HAP-1 (cell line): ENCODE measurements around the gene SSR4.
A peak's percentile ranks its signal among the peaks of the same experiment; 100 is the strongest.
"Not testable (repeated sequence)": the region's sequence is repeated elsewhere in the genome, so short reads cannot be mapped to it uniquely, and the experiment has no call there.

Experiments used
- DNase-seq, 2 experiments: peaks; one replicate each; pipeline ENCODE4 v3.0.0-alpha.2; 2016 to 2020; ENCODE audit warnings: low spot score in 2 of 2
- H3K27me3 ChIP-seq: fragments of 250-450 bp; sonication (Bioruptor Pico); 2 replicates; pipeline ENCODE4 v1.5.1; 2020; ENCODE audit warnings: low read depth, mild to moderate bottlenecking, moderate library complexity
- H3K36me3 ChIP-seq: fragments of 250-450 bp; sonication (Bioruptor Pico); replicated peaks from 2 replicates; pipeline ENCODE4 v1.5.1; 2020; ENCODE audit warnings: mild to moderate bottlenecking
- H3K4me1 ChIP-seq: fragments of 250-450 bp; sonication (Bioruptor Pico); 2 replicates; pipeline ENCODE4 v1.5.1; 2020; ENCODE audit warnings: mild to moderate bottlenecking
- H3K4me3 ChIP-seq: fragments of 250-450 bp; sonication (Bioruptor Pico); 2 replicates; pipeline ENCODE4 v1.5.1; 2020; ENCODE audit warnings: mild to moderate bottlenecking, moderate library complexity
- H3K9me3 ChIP-seq: fragments of 250-450 bp; sonication (Bioruptor Pico); 2 replicates; pipeline ENCODE4 v1.5.1; 2020; ENCODE audit warnings: mild to moderate bottlenecking, moderate library complexity
- in situ Hi-C: fragments of 300-500 bp; cut with MboI; formaldehyde crosslinking; loops from 3 replicates; pipeline ENCODE4 v1.14.3; 2020; ENCODE audit warnings: low sequenced_read_pairs, inconsistent platforms, mixed read lengths

The SSR4 gene

DNA sequence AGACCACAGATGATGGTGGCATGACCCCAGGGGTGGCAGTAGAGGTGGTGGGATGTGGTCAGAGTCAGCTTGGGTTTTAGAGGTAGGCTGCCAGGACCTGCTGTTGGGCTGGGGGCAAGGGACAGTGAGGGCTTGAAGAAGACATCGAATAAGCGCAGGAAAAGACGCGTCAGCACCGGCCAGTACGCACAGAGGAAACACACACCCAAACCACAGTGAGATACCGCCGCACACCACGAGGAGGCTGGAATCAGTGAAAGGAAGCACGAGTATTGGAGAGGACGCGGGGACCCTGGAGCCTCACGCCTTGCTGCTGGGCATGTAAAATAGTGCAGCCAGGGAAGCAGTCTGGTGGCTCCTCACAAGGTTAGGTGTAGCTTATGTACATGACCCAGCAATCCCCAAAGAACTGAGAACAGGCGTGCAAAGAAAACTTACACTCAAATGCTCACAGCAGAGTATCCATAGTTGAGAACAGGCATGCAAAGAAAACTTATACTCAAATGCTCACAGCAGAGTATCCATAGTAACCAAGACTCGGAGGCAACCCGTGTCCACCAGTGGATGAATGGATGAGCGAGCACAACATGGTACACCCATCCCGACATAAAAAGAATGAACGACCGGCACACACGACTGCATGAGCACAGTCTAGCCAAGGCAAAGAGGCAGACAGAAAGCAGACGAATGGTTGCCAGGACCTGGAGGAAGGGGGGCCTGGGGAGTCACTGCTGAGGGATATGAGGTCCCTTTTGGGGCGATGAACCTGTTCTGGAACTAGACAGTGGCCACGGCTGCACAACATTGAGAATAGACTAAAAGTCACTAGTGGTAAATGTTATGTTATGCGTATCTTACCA is 22.6 kb downstream of the SSR4 start:
- no peak overlapping the region for H3K4me3 ChIP-seq
- in situ Hi-C loops, result no loop called here
- no peak for DNase-seq

DNA sequence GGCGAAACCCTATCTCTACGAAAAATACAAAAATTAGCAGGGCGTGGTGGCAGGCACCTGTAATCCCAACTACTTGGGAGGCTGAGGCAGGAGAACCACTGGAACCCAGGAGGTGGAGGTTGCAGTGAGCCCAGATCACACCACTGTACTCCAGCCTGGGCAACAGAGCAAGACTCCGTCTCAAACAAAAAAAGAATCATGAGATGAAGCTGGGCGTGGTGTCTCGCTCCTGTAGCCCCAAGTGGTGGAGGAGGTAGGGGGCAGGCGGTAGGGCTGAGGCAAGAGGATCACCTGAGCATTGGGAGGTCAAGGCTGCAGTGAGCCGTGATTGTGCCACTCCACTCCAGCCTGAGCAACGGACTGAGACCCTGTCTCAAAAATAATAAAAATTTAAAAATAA is 23.6 kb downstream of the SSR4 start:
- H3K27me3 ChIP-seq, H3K4me3 ChIP-seq, H3K9me3 ChIP-seq, H3K36me3 ChIP-seq, in situ Hi-C loops, DNase-seq: not testable (repeated sequence)
- H3K4me1 ChIP-seq, result peaks cover 12% of the 10 kb centered on the region; the same call in 1 of the 2 replicates

More for the DNA sequence above, 22.6 kb downstream of the SSR4 start:
- H3K36me3 ChIP-seq, result no peaks in the 10 kb centered on the region
- H3K4me1 ChIP-seq, result peaks cover 12% of the 10 kb centered on the region; the same call in 1 of the 2 replicates
- H3K27me3 ChIP-seq, result no peaks in the 10 kb centered on the region
- no peaks in the 10 kb centered on the region; the same call in 1 of the 2 replicates for H3K9me3 ChIP-seq

DNA sequence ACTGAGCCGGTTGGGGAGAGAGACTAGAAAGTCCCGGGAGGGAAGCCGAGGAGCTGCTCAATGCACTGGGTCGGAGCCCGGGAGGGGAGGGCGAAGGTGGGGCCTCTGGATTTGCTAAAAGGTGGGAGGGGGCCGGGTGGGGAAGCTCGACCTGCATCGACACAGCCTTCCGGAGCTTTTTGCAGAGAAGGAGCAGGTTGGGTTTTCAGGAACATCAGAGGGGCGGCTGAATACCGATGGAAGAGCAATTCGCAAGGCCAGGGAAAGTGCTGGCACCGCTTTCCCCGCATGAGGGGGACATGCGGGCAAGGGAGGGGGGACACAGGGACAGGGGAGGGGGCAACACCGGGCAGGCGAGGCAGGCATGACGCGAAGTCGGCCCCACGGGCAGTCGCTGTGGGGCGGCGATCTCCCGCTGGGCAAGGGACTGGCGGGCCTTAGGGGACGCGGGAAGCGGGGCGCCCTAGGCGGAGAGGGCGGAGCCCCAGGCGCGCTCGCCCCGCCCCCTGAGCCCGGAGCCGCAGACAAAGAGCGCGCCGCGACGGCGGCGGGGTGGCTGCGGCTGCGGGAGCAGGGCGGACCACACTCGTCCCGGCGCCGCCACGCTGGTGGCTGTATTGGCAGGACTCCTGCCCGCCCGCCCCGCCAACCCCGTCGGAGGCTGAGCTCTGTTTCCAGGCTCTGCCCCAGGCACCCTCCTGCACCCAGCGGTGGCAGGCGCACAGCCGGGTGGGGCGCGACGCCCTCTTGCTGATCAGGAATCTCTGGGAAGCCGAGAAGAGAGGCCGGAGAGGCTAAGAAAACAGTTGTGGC is 24.3 kb downstream of the SSR4 start:
- Histone ChIP-seq H3K4me3 (peak overlapping the region; percentile 34), H3K36me3 (no peaks in the 10 kb centered on the region), H3K4me1 (peaks cover 12% of the 10 kb centered on the region; the same call in 1 of the 2 replicates), H3K9me3 (no peaks in the 10 kb centered on the region), H3K27me3 (no peaks in the 10 kb centered on the region)
- in situ Hi-C loops, result no loop called here
- peak; percentile 60 to 84 for DNase-seq

DNA sequence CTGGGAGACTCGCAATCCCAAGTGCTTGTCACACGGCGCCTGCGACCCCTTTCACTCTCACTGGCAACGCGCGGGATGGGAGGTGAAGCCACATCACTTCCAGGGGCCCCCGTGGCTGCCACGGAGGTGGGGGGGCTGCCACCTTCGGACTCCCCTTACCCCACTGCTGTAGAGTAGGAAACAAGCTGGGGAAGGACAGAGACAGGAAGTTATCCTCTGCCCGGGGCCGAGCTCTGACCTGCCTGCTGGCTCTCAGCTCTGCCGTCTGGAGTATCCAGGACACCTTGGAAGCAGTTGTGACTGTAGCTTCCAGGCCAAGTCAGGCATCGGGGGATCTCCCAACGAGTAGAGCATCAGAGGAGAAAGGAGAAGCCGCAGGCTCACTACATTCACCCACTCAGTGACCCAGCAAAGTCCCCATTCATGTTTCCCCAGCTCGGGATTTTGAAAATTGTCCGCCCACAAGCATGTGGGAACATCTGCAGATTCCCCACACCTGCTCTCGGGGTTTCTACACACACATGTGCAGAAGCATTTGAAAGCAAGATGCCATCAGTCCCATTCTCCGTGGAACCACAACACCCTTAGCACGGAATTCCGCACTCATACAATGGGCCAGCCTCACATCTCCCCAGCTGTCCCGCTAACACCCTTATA is 25.0 kb downstream of the SSR4 start:
- Histone ChIP-seq H3K36me3 (no peaks in the 10 kb centered on the region), H3K27me3 (no peaks in the 10 kb centered on the region), H3K4me1 (peaks cover 12% of the 10 kb centered on the region; the same call in 1 of the 2 replicates), H3K9me3 (no peaks in the 10 kb centered on the region), H3K4me3 (peak overlapping the region; percentile 34)
- in situ Hi-C loops, result no loop called here
- DNase-seq, result no peak

DNA sequence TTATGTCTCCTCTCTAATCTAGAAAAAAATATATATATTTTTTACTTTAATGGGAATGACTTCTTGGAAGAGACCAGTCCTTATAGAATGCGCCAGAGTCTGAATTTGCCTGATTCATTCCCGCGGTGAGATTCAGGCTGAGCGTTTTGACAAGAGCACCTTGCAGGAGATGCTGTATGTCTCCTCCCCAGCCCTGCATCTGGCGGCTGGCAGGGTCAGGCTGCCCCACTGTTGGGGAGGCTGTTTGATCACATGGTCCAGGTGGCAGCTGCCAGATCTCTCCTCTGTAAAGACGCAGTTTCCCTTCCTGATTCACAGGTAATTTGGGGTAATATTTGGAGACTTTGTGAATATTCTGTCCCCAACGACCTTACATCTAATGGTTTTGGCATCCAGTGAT is 26.1 kb downstream of the SSR4 start:
- Histone ChIP-seq H3K27me3 (no peaks in the 10 kb centered on the region), H3K36me3 (no peaks in the 10 kb centered on the region), H3K4me3 (no peak overlapping the region), H3K4me1 (peaks cover 12% of the 10 kb centered on the region; the same call in 1 of the 2 replicates), H3K9me3 (no peaks in the 10 kb centered on the region)
- in situ Hi-C loops, result no loop called here
- no peak for DNase-seq

DNA sequence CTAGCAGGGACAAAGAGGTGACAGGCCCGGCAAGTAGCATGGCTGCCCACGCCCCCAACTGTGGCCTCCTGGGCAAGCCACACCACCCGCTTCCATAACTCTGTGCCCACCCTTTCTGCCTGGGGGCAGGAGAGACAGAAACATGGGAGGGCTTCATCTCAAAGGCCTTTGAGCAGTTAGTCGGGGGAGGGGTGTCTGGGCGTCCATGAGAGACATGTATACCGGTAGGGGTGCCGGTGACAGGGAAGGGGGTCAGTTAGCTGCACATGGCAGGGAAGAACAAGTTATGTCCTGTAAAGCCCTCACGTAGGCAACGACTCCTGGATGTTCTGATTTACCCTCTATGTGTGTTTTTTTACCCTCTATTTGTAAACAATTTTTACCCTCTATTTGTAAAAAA is 26.6 kb downstream of the SSR4 start:
- Histone ChIP-seq H3K4me3 (no peak overlapping the region), H3K9me3 (no peaks in the 10 kb centered on the region), H3K36me3 (no peaks in the 10 kb centered on the region), H3K4me1 (peaks cover 12% of the 10 kb centered on the region; the same call in 1 of the 2 replicates), H3K27me3 (no peaks in the 10 kb centered on the region)
- in situ Hi-C loops, result no loop called here
- DNase-seq, result no peak

DNA sequence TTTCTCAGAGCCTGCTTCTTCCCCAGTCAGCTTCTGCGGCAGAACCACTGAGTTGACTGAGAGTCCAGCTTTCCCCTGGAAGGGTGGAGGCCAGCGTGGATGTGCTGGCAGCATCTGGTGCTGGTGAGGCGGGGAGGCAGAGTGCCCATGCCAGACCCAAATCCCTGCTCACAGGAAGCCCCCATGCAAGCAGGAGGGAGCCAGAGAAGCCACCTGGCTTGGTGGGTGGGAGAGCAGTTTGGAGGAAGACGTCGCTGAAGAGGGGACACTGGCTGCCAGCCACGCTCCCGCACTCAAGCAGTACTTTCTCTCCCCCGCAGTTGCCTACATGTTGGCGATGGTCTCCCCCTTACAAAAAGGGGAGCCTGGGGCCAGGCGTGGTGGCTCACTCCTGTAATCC is 29.9 kb downstream of the SSR4 start:
- no peaks in the 10 kb centered on the region for H3K36me3 ChIP-seq
- H3K27me3 ChIP-seq, result no peaks in the 10 kb centered on the region
- H3K4me1 ChIP-seq, result peaks cover 5% of the 10 kb centered on the region; the same call in 1 of the 2 replicates
- in situ Hi-C loops, result no loop called here
- H3K4me3 ChIP-seq, result no peak overlapping the region
- no peaks in the 10 kb centered on the region for H3K9me3 ChIP-seq
- DNase-seq, result no peak

DNA sequence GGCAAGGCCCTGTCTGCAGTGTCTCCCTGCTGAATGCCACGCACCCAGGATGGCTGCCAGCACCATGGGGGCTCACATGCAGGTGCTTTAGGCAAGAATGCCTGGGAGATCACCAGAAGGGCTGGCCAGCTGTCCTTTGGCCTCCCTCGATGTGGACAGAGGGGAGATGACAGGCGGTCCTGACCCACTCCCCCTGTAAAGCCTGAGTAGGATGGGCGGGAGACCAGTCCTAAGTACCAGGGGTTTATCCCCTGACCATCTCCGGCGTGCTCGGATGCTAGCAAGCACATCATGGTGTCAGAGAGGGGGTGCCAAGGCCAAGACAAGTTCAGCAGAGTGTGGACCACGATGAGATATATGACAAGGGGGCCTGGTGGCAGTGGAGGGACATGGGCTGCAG is 30.6 kb downstream of the SSR4 start:
- in situ Hi-C loops, result no loop called here
- Histone ChIP-seq H3K36me3 (no peaks in the 10 kb centered on the region), H3K4me3 (no peak overlapping the region), H3K9me3 (no peaks in the 10 kb centered on the region), H3K27me3 (no peaks in the 10 kb centered on the region), H3K4me1 (no peaks in the 10 kb centered on the region)
- DNase-seq, result no peak

DNA sequence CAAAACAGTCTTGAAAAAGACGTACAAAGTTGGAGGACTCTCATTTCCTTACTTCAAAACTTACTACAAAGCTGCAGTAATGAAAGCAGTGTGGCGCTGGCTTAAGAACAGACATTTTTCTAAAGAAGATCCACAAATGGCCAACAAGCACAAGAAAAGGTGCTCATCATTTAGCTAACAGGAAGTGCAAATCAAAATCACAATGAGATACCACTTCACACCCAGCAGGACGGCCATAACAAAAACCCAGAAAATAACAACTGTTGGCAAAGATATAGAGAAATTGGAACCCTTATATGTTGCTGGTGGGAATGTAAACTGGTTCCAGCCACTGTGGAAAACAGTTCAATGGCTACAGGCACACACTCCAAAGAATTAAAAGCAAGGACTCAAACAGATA is 32.5 kb downstream of the SSR4 start:
- in situ Hi-C loops, result no loop called here
- no peak for DNase-seq

DNA sequence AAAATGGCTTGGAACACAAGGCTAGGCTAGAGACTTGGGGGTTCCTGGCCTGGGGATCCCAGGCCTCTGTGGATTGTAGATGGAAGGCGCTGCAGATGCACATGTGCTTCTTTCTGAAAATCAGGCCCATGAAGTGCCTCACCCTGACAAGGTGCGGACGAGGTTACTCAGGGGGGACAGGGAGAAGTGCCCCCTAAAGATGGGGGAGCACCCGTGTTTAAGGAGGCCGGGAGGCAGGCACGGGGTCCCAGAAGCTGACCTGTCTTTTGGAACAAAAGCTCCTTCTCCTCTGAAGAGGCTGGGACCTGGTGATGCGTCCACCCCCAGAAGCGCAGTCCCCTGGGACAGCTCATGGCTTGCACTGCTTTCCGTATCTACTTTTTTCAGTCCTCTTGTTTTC is 33.4 kb downstream of the SSR4 start:
- no peak for DNase-seq
- no peaks in the 10 kb centered on the region for H3K4me1 ChIP-seq
- in situ Hi-C loops, result no loop called here
- no peaks in the 10 kb centered on the region for H3K9me3 ChIP-seq
- no peaks in the 10 kb centered on the region for H3K36me3 ChIP-seq
- no peaks in the 10 kb centered on the region for H3K27me3 ChIP-seq
- no peak overlapping the region for H3K4me3 ChIP-seq

More for the DNA sequence above, 32.5 kb downstream of the SSR4 start:
- H3K27me3 ChIP-seq, result no peaks in the 10 kb centered on the region
- H3K9me3 ChIP-seq, result no peaks in the 10 kb centered on the region
- H3K4me3 ChIP-seq, result no peak overlapping the region
- H3K36me3 ChIP-seq, result no peaks in the 10 kb centered on the region
- H3K4me1 ChIP-seq, result no peaks in the 10 kb centered on the region

DNA sequence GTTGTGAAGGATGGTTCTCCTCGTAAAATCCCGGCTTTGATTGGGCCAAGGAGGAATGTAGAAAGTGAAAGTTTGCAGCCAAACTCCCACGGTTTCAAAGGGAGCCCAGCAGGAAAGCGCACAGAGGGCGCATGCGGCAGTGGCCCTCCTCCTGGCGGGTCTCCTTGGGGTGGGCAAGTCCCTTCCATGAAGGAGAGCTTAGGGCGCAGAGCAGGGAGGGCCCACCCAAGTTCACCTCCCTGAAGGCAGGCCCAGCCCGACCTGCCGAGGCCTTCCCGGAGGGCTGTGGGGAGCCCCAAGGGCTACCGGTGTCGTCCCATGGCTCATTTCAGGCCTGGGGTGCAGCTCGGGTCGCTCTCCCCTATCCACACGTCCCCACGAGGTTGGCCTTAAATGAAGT is 33.8 kb downstream of the SSR4 start:
- in situ Hi-C loops, result no loop called here
- DNase-seq, result no peak
- no peaks in the 10 kb centered on the region for H3K9me3 ChIP-seq
- H3K27me3 ChIP-seq, result no peaks in the 10 kb centered on the region
- no peaks in the 10 kb centered on the region for H3K36me3 ChIP-seq
- no peaks in the 10 kb centered on the region for H3K4me1 ChIP-seq
- peak overlapping the region; percentile 37 for H3K4me3 ChIP-seq

DNA sequence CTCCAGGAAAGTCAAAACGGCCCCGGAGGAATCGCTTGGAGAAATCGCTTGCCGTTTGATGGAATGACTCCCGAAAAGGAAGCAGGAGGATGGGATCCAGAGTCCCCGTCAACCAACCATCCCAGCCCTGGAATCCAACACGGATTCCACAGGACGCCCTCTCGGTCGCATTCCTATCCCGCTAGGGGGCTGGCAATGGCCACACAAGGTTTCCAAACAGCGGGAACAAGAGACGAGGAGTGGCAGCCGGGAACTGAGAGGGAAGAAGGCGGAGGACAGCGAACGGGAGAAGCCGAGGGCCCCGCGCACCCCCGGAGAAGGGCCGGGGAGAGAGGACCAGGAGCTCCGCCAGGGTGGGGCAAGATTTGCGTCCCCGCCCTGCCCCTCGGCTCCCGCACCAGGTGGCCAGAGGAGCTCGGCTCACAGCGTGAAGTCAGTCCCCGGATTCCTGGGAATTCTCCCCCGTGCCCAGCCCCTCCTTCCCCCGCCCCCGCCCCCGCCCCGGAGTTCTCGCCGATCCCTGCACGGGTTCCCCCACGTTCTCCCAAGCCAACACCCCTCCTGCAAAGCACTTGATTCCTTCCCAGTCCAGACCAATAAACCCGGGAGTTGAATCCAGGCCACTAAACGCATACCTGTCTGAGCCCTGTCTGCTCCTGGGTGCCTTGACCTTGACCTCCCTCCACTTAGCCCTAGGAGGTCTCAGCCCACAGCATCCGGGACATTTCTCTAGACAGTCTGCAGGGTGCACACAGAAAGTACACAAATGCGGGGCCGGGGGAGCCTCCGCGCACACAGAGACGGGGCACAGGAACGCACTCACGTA is 34.5 kb downstream of the SSR4 start:
- in situ Hi-C loops, result no loop called here
- Histone ChIP-seq H3K36me3 (no peaks in the 10 kb centered on the region), H3K27me3 (no peaks in the 10 kb centered on the region), H3K9me3 (no peaks in the 10 kb centered on the region), H3K4me1 (no peaks in the 10 kb centered on the region), H3K4me3 (peak overlapping the region; percentile 37)
- DNase-seq, result peak; percentile 38 to 71

DNA sequence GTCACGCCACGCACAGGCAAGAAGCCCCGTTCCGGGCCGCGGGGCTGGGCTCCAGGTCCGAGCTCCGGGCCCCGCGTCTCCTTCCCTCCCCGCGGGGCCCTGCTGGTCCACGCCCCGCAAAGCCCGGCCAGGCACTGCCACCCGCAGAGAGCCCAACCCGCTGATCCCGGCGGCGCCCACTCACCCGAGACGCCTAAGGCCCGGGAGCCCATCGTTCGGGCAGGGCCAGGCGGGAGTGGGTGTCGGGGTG is 35.0 kb downstream of the SSR4 start:
- Histone ChIP-seq H3K9me3 (no peaks in the 10 kb centered on the region), H3K4me3 (peak overlapping the region; percentile 37), H3K27me3 (no peaks in the 10 kb centered on the region), H3K4me1 (no peaks in the 10 kb centered on the region), H3K36me3 (no peaks in the 10 kb centered on the region)
- in situ Hi-C loops, result no loop called here
- peak in 1 of 2 experiments; percentile 34 for DNase-seq
